A549 (cell line): Measurements from ENCODE around the gene RPA1.

ENCODE experiments used
- CEBPB ChIP-seq, 2 experiments: fragments of >200 bp in 1 of 2; sonication (Bioruptor Twin) in 1 of 2; formaldehyde crosslinking in 1 of 2; IDR thresholded peaks; 2 replicates each; pipeline ENCODE4 v1.6.1; 2012 to 2016
- CTCF ChIP-seq: fragments of >200 bp; sonication (Bioruptor Twin); formaldehyde crosslinking; IDR thresholded peaks from 3 replicates; pipeline ENCODE4 v1.5.1; 2016
- ELK1 ChIP-seq: fragments of 150-350 bp; IDR thresholded peaks from 2 replicates; pipeline ENCODE4 v1.6.1; 2014; ENCODE audit warnings: low read depth, mild to moderate bottlenecking, low read length
- HMGXB4 ChIP-seq: fragments of 250-450 bp; sonication (Bioruptor Pico); IDR thresholded peaks from 2 replicates; pipeline ENCODE4 v1.5.0; 2021; ENCODE audit warnings: mild to moderate bottlenecking, moderate library complexity, borderline replicate concordance
- MAFK ChIP-seq: fragments of 450-650 bp; IDR thresholded peaks from 2 replicates; pipeline ENCODE4 v1.6.1; 2014; ENCODE audit not compliant: partially characterized antibody
- MAX ChIP-seq: IDR thresholded peaks from 2 replicates; pipeline ENCODE4 v1.6.1; 2012
- POLR2A ChIP-seq: IDR thresholded peaks from 2 replicates; pipeline ENCODE4 v1.6.1; 2012; ENCODE audit warnings: mild to moderate bottlenecking, low read length
- RAD21 ChIP-seq, 2 experiments: fragments of >200 bp in 1 of 2; sonication (Bioruptor Twin) in 1 of 2; formaldehyde crosslinking in 1 of 2; IDR thresholded peaks in 1 of 2; conservative IDR thresholded peaks in 1 of 2; 2 replicates in 1 of 2; 3 replicates in 1 of 2; pipeline ENCODE4 v1.6.1; 2012 to 2018; ENCODE audit warnings: inconsistent platforms in 1 of 2
- RNF2 ChIP-seq: fragments of 200-600 bp; sonication (generic); IDR thresholded peaks from 2 replicates; pipeline ENCODE4 v1.6.1; 2016; ENCODE audit warnings: low read depth, mild to moderate bottlenecking, antibody characterized with exemption, moderate library complexity, borderline replicate concordance
- SMC3 ChIP-seq: fragments of >200 bp; sonication (Bioruptor Twin); formaldehyde crosslinking; IDR thresholded peaks from 3 replicates; pipeline ENCODE4 v1.6.1; 2018; ENCODE audit warnings: inconsistent platforms
- SREBF2 ChIP-seq: fragments of 450-650 bp; IDR thresholded peaks from 2 replicates; pipeline ENCODE4 v1.6.1; 2014; ENCODE audit warnings: mild to moderate bottlenecking, moderate library complexity
- ZFP36 ChIP-seq: fragments of 450-650 bp; IDR thresholded peaks from 2 replicates; pipeline ENCODE4 v1.6.1; 2014; ENCODE audit warnings: borderline replicate concordance; ENCODE audit not compliant: partially characterized antibody

- TF ChIP-seq CTCF (no peak), MAX (no peak), CEBPB (IDR thresholded peaks at IDR 0.05) (no peak), ELK1 (no peak), ZFP36 (no peak), POLR2A (no peak), MAFK (no peak), HMGXB4 (CRISPR knock-in tag) (no peak), RNF2 (no peak), SREBF2 (no peak), SMC3 (no peak), RAD21 (conservative IDR thresholded peaks at IDR 0.05 in 1 of 2, IDR thresholded peaks at IDR 0.05 in 1 of 2) (no peak)
Measured at GRCh38 chr17:1796800-1797199, 33.0 kb upstream of the RPA1 start.
